Fibroblast of mammary gland (primary cell): Measurements from ENCODE around the gene CDKAL1.

Experiments
- DNase-seq: peaks from one replicate; pipeline ENCODE4 v3.0.0-alpha.2; 2010; ENCODE audit warnings: low read depth
- H3K4me3 ChIP-seq: 2 replicates; pipeline ENCODE4 v1.5.1; 2011; ENCODE audit warnings: low read depth, mild to moderate bottlenecking, low read length, moderate library complexity; ENCODE audit not compliant: control insufficient read depth
- TF ChIP-seq, protein P1 (sequence below): conservative IDR thresholded peaks from 2 replicates; pipeline ENCODE4 v1.5.1; 2011; ENCODE audit warnings: low read depth, low read length, inconsistent platforms; ENCODE audit not compliant: control insufficient read depth, insufficient read depth

CDKAL1 gene

DNA sequence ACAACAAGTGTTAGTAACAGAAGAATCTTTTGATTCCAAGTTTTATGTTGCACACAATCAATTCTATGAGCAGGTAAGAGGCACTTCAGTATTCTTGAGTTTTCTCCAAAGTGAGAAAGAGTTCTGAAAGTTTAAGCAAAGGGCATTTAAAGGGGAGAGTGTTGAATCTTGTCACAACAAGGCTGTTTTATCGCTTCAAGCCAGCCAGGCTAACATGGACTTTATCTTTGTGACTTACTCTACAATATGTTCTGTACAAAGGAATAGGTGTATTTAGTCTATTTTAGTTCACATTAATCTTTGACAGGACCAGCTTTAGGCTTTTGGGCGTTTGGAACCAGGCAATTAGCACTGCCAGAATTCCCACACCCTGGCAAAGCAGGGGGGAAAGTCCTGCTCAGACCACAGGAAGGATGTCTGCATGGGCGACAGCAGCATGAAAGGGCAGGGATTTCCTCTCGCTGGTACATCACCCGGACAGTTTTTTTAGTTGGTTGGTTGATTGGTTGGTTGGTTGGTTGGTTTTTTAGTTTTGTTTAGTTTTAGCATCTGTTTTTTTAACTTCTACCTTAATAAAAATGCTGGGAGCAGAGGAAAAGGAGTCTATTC is 663.9 kb downstream of the CDKAL1 start:
- no peak overlapping the region for H3K4me3 ChIP-seq
- TF ChIP-seq, protein P1, sequence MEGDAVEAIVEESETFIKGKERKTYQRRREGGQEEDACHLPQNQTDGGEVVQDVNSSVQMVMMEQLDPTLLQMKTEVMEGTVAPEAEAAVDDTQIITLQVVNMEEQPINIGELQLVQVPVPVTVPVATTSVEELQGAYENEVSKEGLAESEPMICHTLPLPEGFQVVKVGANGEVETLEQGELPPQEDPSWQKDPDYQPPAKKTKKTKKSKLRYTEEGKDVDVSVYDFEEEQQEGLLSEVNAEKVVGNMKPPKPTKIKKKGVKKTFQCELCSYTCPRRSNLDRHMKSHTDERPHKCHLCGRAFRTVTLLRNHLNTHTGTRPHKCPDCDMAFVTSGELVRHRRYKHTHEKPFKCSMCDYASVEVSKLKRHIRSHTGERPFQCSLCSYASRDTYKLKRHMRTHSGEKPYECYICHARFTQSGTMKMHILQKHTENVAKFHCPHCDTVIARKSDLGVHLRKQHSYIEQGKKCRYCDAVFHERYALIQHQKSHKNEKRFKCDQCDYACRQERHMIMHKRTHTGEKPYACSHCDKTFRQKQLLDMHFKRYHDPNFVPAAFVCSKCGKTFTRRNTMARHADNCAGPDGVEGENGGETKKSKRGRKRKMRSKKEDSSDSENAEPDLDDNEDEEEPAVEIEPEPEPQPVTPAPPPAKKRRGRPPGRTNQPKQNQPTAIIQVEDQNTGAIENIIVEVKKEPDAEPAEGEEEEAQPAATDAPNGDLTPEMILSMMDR: no peak
- DNase-seq: no peak

- no peak overlapping the region for H3K4me3 ChIP-seq
- TF ChIP-seq, protein P1: no peak
- no peak for DNase-seq
Measured at GRCh38 chr6:21199262-21199661, 665.0 kb downstream of the CDKAL1 start.

DNA sequence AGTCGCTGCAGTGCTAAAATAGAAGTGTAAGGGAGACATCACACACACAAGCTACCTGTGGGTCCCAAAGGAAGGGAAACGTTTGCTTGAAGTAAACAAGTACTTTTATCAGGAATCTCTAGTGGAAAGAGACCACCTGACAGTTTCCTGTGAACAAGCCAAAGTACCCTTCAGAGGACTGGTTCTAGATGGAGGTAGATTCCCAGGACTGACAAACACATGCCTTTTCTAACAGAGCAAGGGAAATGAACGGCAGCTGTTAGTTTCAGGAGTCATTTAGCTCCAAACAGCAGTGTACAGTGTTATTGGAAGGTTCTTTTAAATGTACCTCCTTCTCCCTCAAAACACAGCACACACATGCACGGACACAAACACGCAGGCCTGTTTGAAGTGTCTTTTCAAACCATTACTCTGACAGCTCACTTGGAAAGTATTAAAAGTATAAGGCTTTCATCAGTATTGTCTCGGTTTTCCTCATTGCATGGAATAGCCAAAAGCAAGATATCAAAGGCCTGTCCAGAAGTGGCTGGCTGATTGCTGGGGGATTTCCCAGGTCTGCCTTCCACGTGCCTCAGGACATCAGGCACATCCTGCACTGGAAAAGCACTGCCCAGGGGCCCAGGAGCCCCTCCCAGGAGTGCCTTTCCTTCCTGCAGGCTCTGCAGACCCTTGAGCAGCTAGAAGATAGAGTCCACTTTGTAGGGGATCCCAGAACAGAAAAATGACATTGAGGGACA is 666.0 kb downstream of the CDKAL1 start:
- TF ChIP-seq, protein P1: no peak
- no peak for DNase-seq

DNA sequence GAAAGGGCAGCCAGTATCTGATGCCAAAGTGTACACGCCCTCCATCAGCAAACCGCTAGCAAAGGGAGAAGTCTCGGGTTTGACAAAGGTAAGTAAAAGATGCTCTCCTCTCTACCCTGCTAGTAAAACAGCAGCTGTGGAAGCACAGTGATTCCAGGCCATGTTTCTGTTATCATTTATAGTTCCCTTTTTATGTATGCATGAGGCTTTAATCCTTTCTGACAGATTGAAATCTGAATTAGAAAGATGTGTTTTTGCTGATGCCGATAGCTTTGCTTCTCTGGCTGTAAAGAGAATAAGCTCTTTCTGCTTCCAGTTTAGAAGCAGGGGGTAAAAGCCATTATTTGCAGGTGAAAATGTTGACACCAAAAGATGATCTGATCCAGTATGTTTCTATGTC is 666.9 kb downstream of the CDKAL1 start:
- no peak overlapping the region for H3K4me3 ChIP-seq
- DNase-seq: no peak
- TF ChIP-seq, protein P1: no peak

More for the DNA sequence above, 666.0 kb downstream of the CDKAL1 start:
- no peak overlapping the region for H3K4me3 ChIP-seq

DNA sequence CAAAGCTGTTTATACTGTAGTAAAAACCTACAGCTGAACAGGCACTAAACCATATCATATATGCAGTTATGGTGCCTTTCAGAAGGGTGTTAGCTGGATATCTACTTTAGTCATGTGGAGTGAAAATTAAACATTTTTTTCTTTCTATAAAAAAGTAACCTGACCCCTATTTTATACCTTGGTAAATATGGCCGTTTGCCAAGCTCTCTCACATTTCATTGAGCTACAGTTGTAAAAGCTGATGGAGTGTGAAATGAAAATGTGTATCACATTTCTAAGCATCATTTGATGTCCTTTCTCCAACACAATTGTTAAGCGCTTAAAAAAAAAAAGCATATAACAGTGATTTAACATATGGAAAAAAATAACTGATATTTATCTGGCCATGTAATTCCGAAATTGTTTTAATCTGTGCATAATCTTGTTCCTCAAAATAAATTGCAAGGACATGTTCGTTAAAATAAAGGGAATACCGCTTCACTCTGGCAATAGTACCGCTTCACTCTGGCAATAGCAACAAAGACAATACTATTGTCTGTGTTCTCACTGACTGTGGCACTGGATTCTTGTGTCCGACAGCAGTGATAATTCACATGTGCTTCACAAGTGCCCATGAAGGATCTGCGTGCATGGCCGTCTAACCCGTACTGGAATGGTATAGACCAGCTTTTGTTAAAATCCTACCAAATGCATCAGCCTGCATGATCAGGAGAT is 667.5 kb downstream of the CDKAL1 start:
- TF ChIP-seq, protein P1: no peak
- no peak overlapping the region for H3K4me3 ChIP-seq
- DNase-seq: no peak

- TF ChIP-seq, protein P1: no peak
- no peak overlapping the region for H3K4me3 ChIP-seq
- no peak for DNase-seq
Measured at GRCh38 chr6:21202521-21202920, 668.3 kb downstream of the CDKAL1 start.
